HEK293 (cell line): ENCODE results near the gene TTYH1.

ENCODE experiments used
- CTCF ChIA-PET: fragments of 350-600 bp; formaldehyde crosslinking; extraction: SDS; loops from one replicate; lab custom pipeline; 2021; ENCODE audit warnings: antibody characterized with exemption; lab: Yijun Ruan, JAX
- POLR2A ChIA-PET: fragments of 300-600 bp; formaldehyde crosslinking; extraction: SDS; loops from one replicate; lab custom pipeline; 2020; ENCODE audit warnings: antibody characterized with exemption, inconsistent platforms; lab: Yijun Ruan, JAX
- H3K27ac ChIP-seq: fragments of 200-500 bp; sonication (Bioruptor generic); 2 replicates; pipeline ENCODE4 v1.5.1; 2014; ENCODE audit warnings: low read depth, low read length, control low read depth, inconsistent platforms; ENCODE audit errors: extremely low read depth
- H3K36me3 ChIP-seq, 2 experiments: fragments of 200-500 bp in 1 of 2; sonication (Bioruptor generic) in 1 of 2; 1 replicate in 1 of 2; 2 replicates in 1 of 2; pipeline ENCODE4 v1.5.1; 2014 to 2017; ENCODE audit warnings: inconsistent platforms in 2 of 2, low read length in 2 of 2; ENCODE audit not compliant: control insufficient read depth in 2 of 2, insufficient read depth in 1 of 2
- H3K4me1 ChIP-seq: fragments of 200-500 bp; sonication (Bioruptor generic); 2 replicates; pipeline ENCODE4 v1.5.1; 2014; ENCODE audit warnings: mild to moderate bottlenecking, low read length, inconsistent platforms; ENCODE audit not compliant: control insufficient read depth, insufficient read depth
- H3K4me3 ChIP-seq: 2 replicates; pipeline ENCODE4 v1.5.1; 2011; ENCODE audit warnings: low read depth, mild to moderate bottlenecking, control low read depth, low read length, moderate library complexity
- H3K9me3 ChIP-seq: fragments of 200-500 bp; sonication (Bioruptor generic); 2 replicates; pipeline ENCODE4 v1.5.1; 2014; ENCODE audit warnings: low read depth, low read length, inconsistent platforms; ENCODE audit not compliant: control insufficient read depth, insufficient read depth
- FEZF1 ChIP-seq: fragments of 450-650 bp; formaldehyde crosslinking; IDR thresholded peaks from 2 replicates; pipeline ENCODE4 v1.5.1; 2016; ENCODE audit warnings: missing biosample characterization, missing genetic modification characterization
- HOXA7 ChIP-seq: sonication (generic); formaldehyde crosslinking; IDR thresholded peaks from 2 replicates; pipeline ENCODE4 v1.8.1; 2022; ENCODE audit warnings: missing genetic modification reagents, borderline replicate concordance
- KLF1 ChIP-seq: fragments of 450-650 bp; formaldehyde crosslinking; IDR thresholded peaks from 2 replicates; pipeline ENCODE4 v1.5.1; 2016; ENCODE audit warnings: missing biosample characterization, missing genetic modification characterization
- SETDB1 ChIP-seq: IDR thresholded peaks from one replicate; pipeline ENCODE4 v1.6.1; 2017; ENCODE audit warnings: mild to moderate bottlenecking, low read length, moderate library complexity, mixed read lengths; ENCODE audit not compliant: insufficient read length
- SP2 ChIP-seq: fragments of 450-650 bp; formaldehyde crosslinking; IDR thresholded peaks from 2 replicates; pipeline ENCODE4 v1.5.1; 2016; ENCODE audit warnings: missing biosample characterization, missing genetic modification characterization
- SP7 ChIP-seq: fragments of 450-650 bp; formaldehyde crosslinking; IDR thresholded peaks from 2 replicates; pipeline ENCODE4 v1.5.1; 2016; ENCODE audit warnings: missing biosample characterization, missing genetic modification characterization
- WT1 ChIP-seq: fragments of 450-650 bp; formaldehyde crosslinking; IDR thresholded peaks from 2 replicates; pipeline ENCODE4 v1.5.1; 2016; ENCODE audit warnings: missing biosample characterization, missing genetic modification characterization
- ZBTB6 ChIP-seq: fragments of 450-650 bp; formaldehyde crosslinking; IDR thresholded peaks from 2 replicates; pipeline ENCODE4 v1.5.1; 2017; ENCODE audit warnings: missing biosample characterization, missing genetic modification characterization
- ZFP69B ChIP-seq: fragments of 450-650 bp; formaldehyde crosslinking; IDR thresholded peaks from 2 replicates; pipeline ENCODE4 v1.5.1; 2016; ENCODE audit warnings: missing biosample characterization, missing genetic modification characterization
- ZIC2 ChIP-seq: fragments of 450-650 bp; formaldehyde crosslinking; IDR thresholded peaks from 2 replicates; pipeline ENCODE4 v1.5.1; 2016; ENCODE audit warnings: missing biosample characterization, missing genetic modification characterization
- ZNF10 ChIP-seq: fragments of 450-650 bp; formaldehyde crosslinking; IDR thresholded peaks from 2 replicates; pipeline ENCODE4 v1.5.1; 2017; ENCODE audit warnings: missing biosample characterization, missing genetic modification characterization
- ZNF133 ChIP-seq: fragments of 450-650 bp; formaldehyde crosslinking; IDR thresholded peaks from 2 replicates; pipeline ENCODE4 v1.5.1; 2016; ENCODE audit warnings: missing biosample characterization, missing genetic modification characterization
- ZNF157 ChIP-seq: fragments of 450-650 bp; formaldehyde crosslinking; IDR thresholded peaks from 2 replicates; pipeline ENCODE4 v1.5.1; 2016; ENCODE audit warnings: missing biosample characterization, missing genetic modification characterization
- ZNF214 ChIP-seq: fragments of 450-650 bp; formaldehyde crosslinking; IDR thresholded peaks from 2 replicates; pipeline ENCODE4 v1.5.1; 2017; ENCODE audit warnings: missing biosample characterization, mild to moderate bottlenecking, missing genetic modification characterization, borderline replicate concordance
- ZNF350 ChIP-seq: fragments of 450-650 bp; formaldehyde crosslinking; IDR thresholded peaks from 2 replicates; pipeline ENCODE4 v1.5.0; 2017; ENCODE audit warnings: missing biosample characterization, mild to moderate bottlenecking, missing genetic modification characterization
- ZNF433 ChIP-seq: fragments of 450-650 bp; formaldehyde crosslinking; IDR thresholded peaks from 2 replicates; pipeline ENCODE4 v1.5.1; 2016; ENCODE audit warnings: missing biosample characterization, missing genetic modification characterization, low read depth
- ZNF510 ChIP-seq: fragments of 450-650 bp; formaldehyde crosslinking; IDR thresholded peaks from 2 replicates; pipeline ENCODE4 v1.5.1; 2018; ENCODE audit warnings: mild to moderate bottlenecking, missing genetic modification characterization, missing biosample characterization; ENCODE audit not compliant: insufficient replicate concordance
- ZNF548 ChIP-seq: fragments of 450-650 bp; formaldehyde crosslinking; IDR thresholded peaks from 2 replicates; pipeline ENCODE4 v1.5.1; 2016; ENCODE audit warnings: missing biosample characterization, missing genetic modification characterization
- ZNF670 ChIP-seq: fragments of 450-650 bp; formaldehyde crosslinking; IDR thresholded peaks from 2 replicates; pipeline ENCODE4 v1.5.1; 2016; ENCODE audit warnings: missing biosample characterization, missing genetic modification characterization, low read depth
- ZNF704 ChIP-seq: fragments of 450-650 bp; formaldehyde crosslinking; IDR thresholded peaks from 2 replicates; pipeline ENCODE4 v1.5.1; 2016; ENCODE audit warnings: missing biosample characterization, missing genetic modification characterization
- ZNF776 ChIP-seq: fragments of 450-650 bp; formaldehyde crosslinking; IDR thresholded peaks from 2 replicates; pipeline ENCODE4 v1.5.0; 2017; ENCODE audit warnings: missing biosample characterization, missing genetic modification characterization, borderline replicate concordance
- ZNF777 ChIP-seq: fragments of 450-650 bp; formaldehyde crosslinking; IDR thresholded peaks from 2 replicates; pipeline ENCODE4 v1.5.1; 2017; ENCODE audit warnings: missing biosample characterization, missing genetic modification characterization, borderline replicate concordance
- ZNF785 ChIP-seq: fragments of 450-650 bp; formaldehyde crosslinking; IDR thresholded peaks from 2 replicates; pipeline ENCODE4 v1.5.1; 2016; ENCODE audit warnings: missing biosample characterization, missing genetic modification characterization
- ZNF791 ChIP-seq: fragments of 450-650 bp; formaldehyde crosslinking; IDR thresholded peaks from 2 replicates; pipeline ENCODE4 v1.5.1; 2016; ENCODE audit warnings: missing biosample characterization, missing genetic modification characterization
- ZNF837 ChIP-seq: fragments of 450-650 bp; formaldehyde crosslinking; IDR thresholded peaks from 2 replicates; pipeline ENCODE4 v1.5.1; 2016; ENCODE audit warnings: missing biosample characterization, missing genetic modification characterization
- ZSCAN16 ChIP-seq: fragments of 450-650 bp; formaldehyde crosslinking; IDR thresholded peaks from 2 replicates; pipeline ENCODE4 v1.5.1; 2016; ENCODE audit warnings: missing biosample characterization, missing genetic modification characterization
- ZSCAN18 ChIP-seq: fragments of 450-650 bp; formaldehyde crosslinking; IDR thresholded peaks from 2 replicates; pipeline ENCODE4 v1.5.1; 2016; ENCODE audit warnings: missing biosample characterization, missing genetic modification characterization

TTYH1 gene

GRCh38 chr19:54392105-54392504 is 23.2 kb upstream of the TTYH1 start:
- CTCF ChIA-PET = interaction anchor here (0.6 to 4.8 kb wide), 25 partner anchors 10 to 600 kb away, joined by 3 to 62 read pairs (median 7); partner anchors contain the start of genes LAIR1 and TTYH1
- H3K9me3 ChIP-seq = no peaks in the 10 kb centered on the region
- H3K4me1 ChIP-seq = no peaks in the 10 kb centered on the region
- no peak overlapping the region for H3K27ac ChIP-seq
- H3K36me3 ChIP-seq = no peaks in the 10 kb centered on the region
- TF ChIP-seq SP7 (tag by site-specific recombination) (peak; percentile 98), ZSCAN18 (tag by site-specific recombination) (no peak)
- POLR2A ChIA-PET = interaction anchor here (0.6 to 1.5 kb wide), 2 partner anchors 36 to 57 kb away, joined by 3 to 10 read pairs; partner anchors contain the start of gene LENG8
- H3K4me3 ChIP-seq = no peak overlapping the region

GRCh38 chr19:54393381-54393780 is 21.9 kb upstream of the TTYH1 start:
- TF ChIP-seq ZNF133 (tag by site-specific recombination) = no peak
- no peak for TF ChIP-seq ZNF785
- TF ChIP-seq ZNF433 (tag by site-specific recombination) = no peak
- TF ChIP-seq ZBTB6 (tag by site-specific recombination) = no peak
- TF ChIP-seq FEZF1 (tag by site-specific recombination) = no peak
- TF ChIP-seq ZNF510 (tag by site-specific recombination) = no peak
- no peak for TF ChIP-seq ZFP69B (tag by site-specific recombination)
- TF ChIP-seq ZNF704 (tag by site-specific recombination) = no peak
- ChIA-PET CTCF (interaction anchor here (0.6 to 0.8 kb wide), 2 partner anchors 22 to 348 kb away, joined by 3 read pairs; partner anchors contain the start of gene TTYH1), POLR2A (no interaction called here)
- Histone ChIP-seq H3K36me3 (no peaks in the 10 kb centered on the region), H3K4me3 (no peak overlapping the region), H3K27ac (no peak overlapping the region), H3K4me1 (no peaks in the 10 kb centered on the region), H3K9me3 (no peaks in the 10 kb centered on the region)

GRCh38 chr19:54395685-54396084 is 19.6 kb upstream of the TTYH1 start:
- H3K4me1 ChIP-seq = no peaks in the 10 kb centered on the region
- TF ChIP-seq ZIC2 (tag by site-specific recombination) = no peak
- no peak for TF ChIP-seq ZNF350 (tag by site-specific recombination)
- TF ChIP-seq WT1 = no peak
- H3K4me3 ChIP-seq = no peak overlapping the region
- H3K9me3 ChIP-seq = no peaks in the 10 kb centered on the region
- CTCF ChIA-PET = no interaction called here
- POLR2A ChIA-PET = no interaction called here
- H3K27ac ChIP-seq = no peak overlapping the region
- H3K36me3 ChIP-seq = no peaks in the 10 kb centered on the region

- Histone ChIP-seq H3K4me1 (no peaks in the 10 kb centered on the region), H3K9me3 (no peaks in the 10 kb centered on the region), H3K27ac (no peak overlapping the region), H3K4me3 (no peak overlapping the region), H3K36me3 (no peaks in the 10 kb centered on the region)
- POLR2A ChIA-PET = no interaction called here
- CTCF ChIA-PET = interaction anchor here (0.7 to 1.1 kb wide), 3 partner anchors 9 to 228 kb away, joined by 3 to 5 read pairs (median 5); no protein-coding TSS in a partner anchor
- no peak for TF ChIP-seq ZSCAN16 (tag by site-specific recombination)
- TF ChIP-seq ZNF214 (tag by site-specific recombination) = no peak
- no peak for TF ChIP-seq ZNF777 (tag by site-specific recombination)
- no peak for TF ChIP-seq ZNF548
- no peak for TF ChIP-seq ZNF776 (tag by site-specific recombination)
- TF ChIP-seq SP2 = no peak
- TF ChIP-seq ZNF157 (tag by site-specific recombination) = no peak
- no peak for TF ChIP-seq ZNF791 (tag by site-specific recombination)
- TF ChIP-seq ZNF10 (tag by site-specific recombination) = no peak
- no peak for TF ChIP-seq SETDB1
- TF ChIP-seq KLF1 (tag by site-specific recombination) = no peak
- no peak for TF ChIP-seq ZNF837 (tag by site-specific recombination)
- TF ChIP-seq ZNF670 (tag by site-specific recombination) = no peak
- no peak for TF ChIP-seq HOXA7 (CRISPR knock-in tag)
These were observed 16.1 kb upstream of the TTYH1 start for GRCh38 chr19:54399189-54399588.
